Measurements from ENCODE around the gene CITED4. TPM values are rescaled to one million over a fixed set of nuclear protein-coding genes. Genes with fewer than 3 reads are reported as not detected.

Gene CITED4
- total RNA-seq, 4 donors from 2014 or later = 9.2 to 15.6 (median 14.1) TPM

DNA sequence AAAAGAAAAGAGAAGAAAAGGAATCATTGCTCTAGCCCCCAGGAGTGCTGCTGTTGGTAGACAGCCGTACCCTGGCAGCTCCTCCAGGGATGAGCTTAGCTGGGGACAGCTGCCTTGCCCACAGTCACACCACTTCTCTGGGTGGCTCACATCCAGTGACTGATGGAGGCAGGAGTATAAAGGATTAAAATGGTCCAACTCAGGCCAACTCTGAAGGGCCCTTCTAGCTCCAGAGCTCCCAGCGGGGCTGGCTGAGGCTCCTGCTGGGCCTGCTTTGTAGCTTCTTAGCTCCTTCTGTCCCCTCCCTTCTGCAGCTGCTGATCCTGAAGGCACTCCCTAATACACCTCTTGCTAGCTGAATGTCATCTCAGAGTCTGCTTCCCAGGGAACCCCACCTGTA, 4.4 kb downstream of the CITED4 start:
- TF ChIP-seq EP300 (IDR thresholded peaks at IDR 0.05) (no peak), POLR2AphosphoS5 (IDR thresholded peaks at IDR 0.05) (no peak), POLR2A (IDR thresholded peaks at IDR 0.05) (no peak), CTCF (IDR thresholded peaks at IDR 0.05) (no peak)
- H3K4me3 ChIP-seq = no peak overlapping the region
- H3K4me1 ChIP-seq = peaks cover 0 to 26% (median 5%) of the 10 kb centered on the region in 3 donors
- H3K27me3 ChIP-seq = no peaks in the 10 kb centered on the region
- no peaks in the 10 kb centered on the region for H3K9me3 ChIP-seq
- ATAC-seq = no peak
- H3K27ac ChIP-seq = no peak overlapping the region
- H3K36me3 ChIP-seq = no peaks in the 10 kb centered on the region
- 85% methylated on average over 2 of the region's 2 CpGs; no CpG with 5 or more reads in 1 of the 2 donors for WGBS, 2 donors (ENCODE audit: low coverage in 1 of 2)

DNA sequence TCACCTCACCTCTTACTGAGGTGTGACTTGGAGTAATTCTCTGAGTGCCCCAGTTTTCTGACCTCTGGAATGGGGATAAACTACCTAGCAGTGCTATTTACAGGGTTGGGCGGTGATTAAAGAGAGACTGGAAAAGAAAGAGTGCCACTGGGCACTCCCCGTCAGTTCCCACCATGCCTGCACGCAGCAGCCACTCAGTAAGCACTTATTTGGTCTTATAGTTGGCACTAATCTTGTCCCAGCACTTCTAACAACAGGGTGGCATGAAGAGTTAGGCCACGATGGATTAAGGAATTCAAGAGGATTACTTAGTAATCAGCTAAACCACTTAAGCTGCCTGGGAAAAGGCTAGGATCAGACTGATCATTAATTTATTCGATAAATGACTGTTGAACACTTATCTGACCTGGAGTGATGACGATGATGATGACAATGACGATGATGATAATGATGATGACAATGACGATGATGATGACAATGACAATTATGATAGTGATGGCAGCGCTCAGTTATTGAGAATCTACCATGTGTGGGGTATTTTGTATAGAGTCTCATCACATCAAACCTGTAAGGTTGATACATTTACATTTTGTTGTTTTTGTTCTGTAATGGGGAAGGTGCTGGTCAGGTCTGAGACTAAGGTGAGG, 5.4 kb downstream of the CITED4 start:
- Histone ChIP-seq H3K4me1 (peaks cover 0 to 22% (median 5%) of the 10 kb centered on the region in 3 donors), H3K36me3 (no peaks in the 10 kb centered on the region), H3K4me3 (no peak overlapping the region), H3K27me3 (no peaks in the 10 kb centered on the region), H3K27ac (no peak overlapping the region), H3K9me3 (no peaks in the 10 kb centered on the region)
- ATAC-seq = no peak
- no peak for TF ChIP-seq CTCF (IDR thresholded peaks at IDR 0.05)
- TF ChIP-seq POLR2AphosphoS5 (IDR thresholded peaks at IDR 0.05) = no peak
- no peak for TF ChIP-seq EP300 (IDR thresholded peaks at IDR 0.05)
- WGBS, 2 donors (ENCODE audit: low coverage in 1 of 2) = 89 to 93% methylated on average over 6 to 9 of the region's 9 CpGs

GRCh38 chr1:40856116-40856515, 6.0 kb downstream of the CITED4 start:
- WGBS, 2 donors (ENCODE audit: low coverage in 1 of 2) = 81% methylated on average over 3 of the region's 3 CpGs; no CpG with 5 or more reads in 1 of the 2 donors
- Histone ChIP-seq H3K27me3 (no peaks in the 10 kb centered on the region), H3K36me3 (no peaks in the 10 kb centered on the region), H3K4me1 (peaks cover 0 to 19% (median 5%) of the 10 kb centered on the region in 3 donors), H3K27ac (no peak overlapping the region), H3K4me3 (no peak overlapping the region), H3K9me3 (no peaks in the 10 kb centered on the region)
- no peak for ATAC-seq
- no peak for TF ChIP-seq EP300 (IDR thresholded peaks at IDR 0.05)
- no peak for TF ChIP-seq CTCF (IDR thresholded peaks at IDR 0.05)
- no peak for TF ChIP-seq POLR2AphosphoS5 (IDR thresholded peaks at IDR 0.05)
- TF ChIP-seq POLR2A (IDR thresholded peaks at IDR 0.05) = no peak

GRCh38 chr1:40855513-40855912, 6.7 kb downstream of the CITED4 start:
- 83 to 100% methylated on average over 2 to 3 of the region's 6 CpGs for WGBS, 2 donors (ENCODE audit: low coverage in 1 of 2)

More at GRCh38 chr1:40855513-40855912, 6.7 kb downstream of the CITED4 start:
- peaks cover 0 to 12% (median 0%) of the 10 kb centered on the region in 3 donors for H3K4me1 ChIP-seq
- no peak for ATAC-seq
- TF ChIP-seq EP300 (IDR thresholded peaks at IDR 0.05) (no peak), POLR2AphosphoS5 (IDR thresholded peaks at IDR 0.05) (no peak), POLR2A (IDR thresholded peaks at IDR 0.05) (no peak), CTCF (IDR thresholded peaks at IDR 0.05) (no peak)
- H3K36me3 ChIP-seq = no peaks in the 10 kb centered on the region
- H3K4me3 ChIP-seq = no peak overlapping the region
- H3K27ac ChIP-seq = no peak overlapping the region
- no peaks in the 10 kb centered on the region for H3K27me3 ChIP-seq
- H3K9me3 ChIP-seq = no peaks in the 10 kb centered on the region

Measured in gastroesophageal sphincter (tissue), 4 donors.